GM19035 (cell line): ENCODE results near the gene DDX25.

Experiments
- ATAC-seq: cut with Tn5 transposase; IDR thresholded peaks from one replicate; pipeline ENCODE4 v1.9.1; 2021; ENCODE audit not compliant: unreplicated experiment

The DDX25 gene

GRCh38 chr11:125968354-125968753, 64.0 kb downstream of the DDX25 start:
- ATAC-seq = no peak

DNA sequence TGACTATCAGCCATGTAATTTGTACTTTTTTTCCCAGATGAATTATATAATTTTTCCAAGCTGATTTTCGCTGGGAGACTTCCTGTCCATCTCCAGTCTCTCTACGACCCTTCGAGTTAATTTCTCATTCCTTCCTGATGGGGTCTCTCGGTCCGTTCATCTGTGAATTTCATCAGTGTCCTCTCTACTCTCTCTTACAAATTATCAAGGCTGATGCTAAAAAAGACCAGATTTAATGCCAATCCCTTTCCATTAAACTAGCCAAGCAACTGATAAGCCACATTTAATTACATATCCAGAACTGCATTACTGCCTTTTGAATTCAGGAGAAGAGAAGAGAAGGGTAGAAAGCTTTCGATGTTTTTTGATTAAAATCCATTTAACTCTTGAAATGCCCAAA, 67.3 kb downstream of the DDX25 start:
- no peak for ATAC-seq

GRCh38 chr11:125974284-125974683, 70.0 kb downstream of the DDX25 start:
- ATAC-seq = no peak

DNA sequence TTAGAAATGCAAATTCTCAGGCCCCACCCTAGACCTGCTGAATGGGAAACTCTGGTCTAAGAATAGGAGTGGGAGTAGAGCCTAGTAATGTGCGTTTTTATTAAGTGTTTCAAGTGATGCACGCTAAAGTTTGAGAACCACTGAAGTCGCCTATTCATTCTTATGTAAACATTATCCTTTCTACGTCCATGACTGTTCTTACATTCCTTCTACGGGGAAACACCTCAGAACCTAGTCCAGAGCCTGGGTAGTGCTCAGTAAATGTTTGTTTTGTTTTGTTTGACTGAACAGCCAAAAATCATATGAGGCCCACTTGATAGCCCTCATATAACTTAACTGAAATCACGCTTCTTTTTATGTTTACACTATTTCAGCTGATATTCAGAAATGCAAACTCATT, 71.3 kb downstream of the DDX25 start:
- no peak for ATAC-seq

DNA sequence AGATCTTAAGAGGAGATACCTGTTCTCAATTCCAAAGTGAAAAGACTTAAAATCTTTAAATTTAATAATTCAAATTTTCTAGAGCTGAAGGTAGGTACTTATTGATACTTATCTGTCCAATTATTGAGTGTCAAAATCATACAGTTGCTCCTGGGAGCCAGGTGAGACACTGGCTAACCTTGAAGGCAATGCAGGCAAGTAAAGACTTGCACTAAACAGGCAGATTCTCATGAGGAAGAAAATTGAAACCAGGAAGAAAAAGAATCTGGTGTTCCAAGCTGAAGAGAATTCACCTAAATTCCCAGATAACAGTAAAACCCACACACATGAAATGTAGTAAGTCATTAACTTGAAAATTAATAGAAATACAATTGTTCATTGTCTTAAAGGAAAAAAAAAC, 71.8 kb downstream of the DDX25 start:
- no peak for ATAC-seq

GRCh38 chr11:125977333-125977732, 73.0 kb downstream of the DDX25 start:
- no peak for ATAC-seq

- ATAC-seq = no peak
Measured at GRCh38 chr11:125978181-125978716, 73.9 kb downstream of the DDX25 start.
